Hepatocyte (in vitro differentiated cells): ENCODE data around the gene LRP3. TPM values are rescaled to one million over a fixed set of nuclear protein-coding genes. Genes with fewer than 3 reads are reported as not detected.

Source experiments
- DNase-seq: peaks from one replicate; pipeline ENCODE4 v3.0.0-alpha.2; 2016; ENCODE audit warnings: low spot score
- H2AFZ ChIP-seq: fragments of 200-600 bp; sonication (generic); 2 replicates; pipeline ENCODE4 v1.6.0; 2016; ENCODE audit warnings: antibody characterized with exemption, mild to moderate bottlenecking
- H3K27ac ChIP-seq: fragments of 200-600 bp; sonication (generic); 2 replicates; pipeline ENCODE4 v1.5.1; 2016; ENCODE audit warnings: mild to moderate bottlenecking
- H3K27me3 ChIP-seq: fragments of 200-600 bp; sonication (generic); 2 replicates; pipeline ENCODE4 v1.6.1; 2016
- H3K36me3 ChIP-seq: fragments of 200-600 bp; sonication (generic); replicated peaks from 2 replicates; pipeline ENCODE4 v1.5.1; 2016; ENCODE audit warnings: low read depth; ENCODE audit not compliant: insufficient read depth
- H3K4me1 ChIP-seq: fragments of 200-600 bp; sonication (generic); 2 replicates; pipeline ENCODE4 v1.5.1; 2016; ENCODE audit warnings: mild to moderate bottlenecking, moderate library complexity; ENCODE audit not compliant: insufficient read depth
- H3K4me2 ChIP-seq: fragments of 200-600 bp; sonication (generic); 2 replicates; pipeline ENCODE4 v1.6.0; 2016
- H3K4me3 ChIP-seq: fragments of 200-600 bp; sonication (generic); 2 replicates; pipeline ENCODE4 v1.5.1; 2016; ENCODE audit warnings: mild to moderate bottlenecking
- H3K79me2 ChIP-seq: fragments of 200-600 bp; sonication (generic); 2 replicates; pipeline ENCODE4 v1.6.0; 2017; ENCODE audit warnings: mild to moderate bottlenecking
- H3K9me2 ChIP-seq: fragments of 200-600 bp; sonication (generic); replicated peaks from 2 replicates; pipeline ENCODE4 v1.6.0; 2017; ENCODE audit warnings: mild to moderate bottlenecking; ENCODE audit not compliant: insufficient read depth
- H3K9me3 ChIP-seq: fragments of 200-600 bp; sonication (generic); 2 replicates; pipeline ENCODE4 v1.5.1; 2016; ENCODE audit warnings: low read depth, mild to moderate bottlenecking
- H4K20me1 ChIP-seq: fragments of 200-600 bp; sonication (generic); 2 replicates; pipeline ENCODE4 v1.6.0; 2016; ENCODE audit warnings: mild to moderate bottlenecking; ENCODE audit not compliant: insufficient read depth, poor library complexity, severe bottlenecking
- CTCF ChIP-seq: fragments of 200-600 bp; sonication (generic); IDR thresholded peaks from 2 replicates; pipeline ENCODE4 v1.5.1; 2016; ENCODE audit warnings: antibody characterized with exemption, mild to moderate bottlenecking; ENCODE audit not compliant: poor library complexity
- EZH2 ChIP-seq: fragments of 200-600 bp; sonication (generic); IDR thresholded peaks from 2 replicates; pipeline ENCODE4 v1.6.1; 2016; ENCODE audit warnings: antibody characterized with exemption, mild to moderate bottlenecking, borderline replicate concordance
- EZH2phosphoT487 ChIP-seq: fragments of 200-600 bp; sonication (generic); IDR thresholded peaks from one replicate; pipeline ENCODE4 v1.6.1; 2018; ENCODE audit warnings: antibody characterized with exemption, mild to moderate bottlenecking, low read depth, moderate library complexity; ENCODE audit not compliant: unreplicated experiment, severe bottlenecking
- WGBS: methylation state at CpG from one replicate; pipeline ENCODE4 v1.1.6; 2016; ENCODE audit warnings: low lambda C conversion rate; ENCODE audit errors: missing lambda C conversion rate; 5-methylcytosine and 5-hydroxymethylcytosine counted together
- polyA plus RNA-seq: library from polyadenylated mRNA; unstranded; fragments of >200 nt; fragmentation: Nextera tagmentation; extraction: Ambion mirVana; gene quantifications from 2 replicates; pipeline ENCODE4 v1.2.1, GENCODE V29; 2016
- total RNA-seq: library from RNA; depleted of rRNA; stranded (reverse); fragments of >200 nt; gene quantifications from 2 replicates; pipeline ENCODE4 v1.2.3, GENCODE V29; 2014

The LRP3 gene
- total and polyA plus RNA-seq, 2 experiments from 2014 or later = 37.4 to 44.0 TPM

GRCh38 chr19:33201886-33202545, 7.9 kb downstream of the LRP3 start:
- Histone ChIP-seq H3K27me3 (no peaks in the 10 kb centered on the region), H4K20me1 (no peaks in the 10 kb centered on the region), H3K4me3 (no peak overlapping the region), H3K36me3 (no peaks in the 10 kb centered on the region), H3K79me2 (peaks cover under 1% of the 10 kb centered on the region), H3K27ac (no peak overlapping the region), H3K4me2 (no peak overlapping the region), H3K9me3 (no peaks in the 10 kb centered on the region), H2AFZ (no peak overlapping the region), H3K4me1 (no peaks in the 10 kb centered on the region), H3K9me2 (no peaks in the 10 kb centered on the region)
- 97% methylated on average over 14 of the region's 15 CpGs for WGBS
- no peak for TF ChIP-seq EZH2
- no peak for TF ChIP-seq EZH2phosphoT487
- no peak for TF ChIP-seq CTCF
- DNase-seq = no peak

DNA sequence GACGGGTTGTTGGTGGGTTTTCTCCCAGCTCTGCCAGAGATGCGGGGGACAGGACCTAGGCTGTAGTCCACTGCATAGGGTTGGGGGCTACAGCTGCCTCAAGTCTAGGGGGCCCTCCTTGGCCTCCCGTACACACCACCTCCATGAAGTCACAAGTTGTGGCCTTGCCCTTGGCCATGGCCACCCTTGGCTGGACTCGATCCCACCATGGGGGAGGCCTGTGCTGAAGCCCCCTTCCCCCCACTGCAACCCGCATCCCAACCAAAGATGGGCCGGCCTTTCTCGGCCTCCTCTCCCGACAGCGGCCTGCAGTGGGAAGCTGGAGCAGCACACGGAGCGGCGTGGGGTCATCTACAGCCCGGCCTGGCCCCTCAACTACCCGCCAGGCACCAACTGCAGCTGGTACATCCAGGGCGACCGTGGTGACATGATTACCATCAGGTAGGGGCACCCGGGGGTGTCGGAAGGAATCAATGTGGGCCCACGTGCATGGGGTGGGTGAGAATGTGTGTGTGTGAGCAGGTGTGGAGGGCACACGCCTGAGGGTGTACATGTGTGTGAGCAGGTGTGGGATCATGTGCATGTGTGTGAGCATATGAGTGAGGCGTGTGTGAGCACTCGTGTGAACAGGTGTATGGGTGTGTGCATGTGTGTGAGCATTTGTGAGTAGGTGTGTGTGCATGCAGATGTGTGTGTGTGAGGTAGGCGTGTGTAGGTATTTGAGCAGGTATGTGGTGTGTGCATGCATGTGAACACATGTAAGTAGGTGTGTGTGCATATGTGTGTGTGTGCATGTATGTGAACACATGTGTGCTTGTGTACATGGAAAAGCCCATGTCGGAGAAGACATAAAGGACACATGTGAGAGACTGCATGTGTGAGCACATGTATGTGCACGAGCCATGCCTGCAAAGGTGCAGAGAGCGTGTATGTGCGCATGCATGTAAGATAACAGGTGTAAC, 8.7 kb downstream of the LRP3 start:
- H3K9me3 ChIP-seq = no peaks in the 10 kb centered on the region
- H3K9me2 ChIP-seq = no peaks in the 10 kb centered on the region
- no peak overlapping the region for H2AFZ ChIP-seq
- 95% methylated on average over 25 of the region's 27 CpGs for WGBS
- H3K4me3 ChIP-seq = no peak overlapping the region
- H4K20me1 ChIP-seq = no peaks in the 10 kb centered on the region
- no peaks in the 10 kb centered on the region for H3K36me3 ChIP-seq
- no peak for DNase-seq
- no peaks in the 10 kb centered on the region for H3K79me2 ChIP-seq
- H3K27me3 ChIP-seq = no peaks in the 10 kb centered on the region
- H3K4me1 ChIP-seq = no peaks in the 10 kb centered on the region
- no peak overlapping the region for H3K27ac ChIP-seq
- no peak overlapping the region for H3K4me2 ChIP-seq
- no peak for TF ChIP-seq EZH2
- TF ChIP-seq CTCF = no peak
- no peak for TF ChIP-seq EZH2phosphoT487

DNA sequence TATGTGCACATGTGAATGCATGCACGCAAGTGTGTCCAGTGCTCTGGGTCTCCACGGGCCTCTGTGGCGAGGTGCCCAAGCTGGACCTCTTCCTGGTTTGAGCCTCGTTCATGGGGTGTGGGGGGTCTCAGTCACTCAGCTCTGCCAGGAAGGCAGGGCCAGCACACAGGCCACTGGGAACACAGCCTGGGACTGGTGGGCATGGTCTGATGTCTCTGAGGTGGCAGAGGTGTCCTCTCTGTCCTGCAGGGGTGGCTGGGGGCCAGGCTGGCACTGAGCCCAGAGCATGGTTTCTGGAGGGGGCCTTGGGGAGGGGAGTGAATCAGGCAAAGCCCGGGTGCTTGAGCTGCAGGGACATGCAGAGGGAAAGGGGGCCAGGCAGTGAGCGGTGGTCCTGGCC, 9.4 kb downstream of the LRP3 start:
- no peak for DNase-seq
- H3K4me2 ChIP-seq = no peak overlapping the region
- H3K79me2 ChIP-seq = no peaks in the 10 kb centered on the region
- H3K27me3 ChIP-seq = no peaks in the 10 kb centered on the region
- 99% methylated on average over 6 of the region's 6 CpGs for WGBS
- no peak overlapping the region for H3K27ac ChIP-seq
- no peaks in the 10 kb centered on the region for H3K9me2 ChIP-seq
- H3K36me3 ChIP-seq = no peaks in the 10 kb centered on the region
- H3K4me1 ChIP-seq = no peaks in the 10 kb centered on the region
- no peak overlapping the region for H3K4me3 ChIP-seq
- H4K20me1 ChIP-seq = no peaks in the 10 kb centered on the region
- H3K9me3 ChIP-seq = no peaks in the 10 kb centered on the region
- H2AFZ ChIP-seq = no peak overlapping the region
- TF ChIP-seq CTCF (no peak), EZH2 (no peak)
